Measurements from ENCODE around the gene ATP13A5.

ATP13A5 gene

DNA sequence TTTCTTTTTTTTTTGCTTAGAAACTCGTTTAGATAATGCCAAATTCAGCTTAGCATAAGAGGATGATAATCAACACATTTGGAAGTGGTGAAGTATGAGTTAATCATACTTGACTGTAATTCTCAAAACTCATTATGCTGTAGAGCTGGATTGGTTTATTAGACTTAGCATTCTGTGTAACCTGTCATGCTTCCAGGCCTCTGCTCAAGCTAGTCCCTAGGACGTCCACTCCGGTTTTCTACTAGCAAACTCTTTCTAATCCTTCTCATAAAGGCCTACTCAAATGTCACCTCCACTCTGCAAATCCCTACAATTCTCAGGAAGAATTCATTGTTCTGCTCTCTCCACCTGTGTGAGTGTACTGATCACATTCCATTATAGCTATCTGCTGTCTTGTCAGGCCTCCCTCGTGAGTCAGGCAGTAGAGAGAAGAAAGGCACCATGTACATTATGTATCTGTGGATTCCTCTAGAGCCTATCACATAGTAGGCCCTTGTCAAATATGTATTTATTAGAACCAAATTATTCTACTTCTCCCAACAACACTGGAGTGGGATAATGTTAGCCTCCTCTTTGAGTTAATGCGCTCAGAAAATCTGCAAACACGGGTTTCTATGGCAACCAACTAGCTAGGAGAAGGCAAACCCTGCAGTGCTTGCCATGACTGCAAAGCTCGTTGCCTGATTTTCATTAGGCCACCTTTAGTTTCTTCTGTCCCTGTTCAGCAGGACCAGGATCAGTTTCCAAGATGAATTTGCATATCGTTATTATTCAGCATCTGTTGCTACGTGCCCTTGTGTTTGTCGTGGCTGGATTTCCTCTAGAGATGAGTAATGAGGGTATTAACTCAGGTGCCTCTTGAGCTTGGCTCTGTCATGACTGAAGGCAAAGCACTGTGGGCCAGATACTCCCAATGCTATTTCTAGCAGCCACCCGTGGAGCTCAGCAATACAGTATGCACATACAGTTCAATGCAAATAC lies 30.7 kb downstream of the ATP13A5 start:
- peak; percentile 60 to 72 for DNase-seq

DNA sequence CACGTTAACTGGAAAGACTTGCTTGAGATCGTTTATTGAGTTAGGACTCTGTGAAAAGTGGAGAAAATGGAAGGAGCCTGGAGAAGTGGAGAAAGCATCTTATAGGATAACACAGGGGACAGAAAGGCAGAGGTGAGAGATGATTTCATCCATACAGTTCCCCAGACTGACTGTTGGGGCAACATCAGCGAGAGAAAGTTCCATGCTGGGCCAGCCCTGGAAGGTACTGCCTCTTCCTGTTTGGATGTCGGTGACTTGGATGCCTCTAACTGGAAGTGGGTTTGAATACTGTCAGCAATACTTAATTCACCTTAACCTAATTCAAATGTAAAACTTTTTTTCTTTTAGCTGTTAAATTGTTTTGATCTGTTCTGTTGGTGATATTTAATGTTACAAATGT lies 32.3 kb downstream of the ATP13A5 start:
- no peak for DNase-seq

DNA sequence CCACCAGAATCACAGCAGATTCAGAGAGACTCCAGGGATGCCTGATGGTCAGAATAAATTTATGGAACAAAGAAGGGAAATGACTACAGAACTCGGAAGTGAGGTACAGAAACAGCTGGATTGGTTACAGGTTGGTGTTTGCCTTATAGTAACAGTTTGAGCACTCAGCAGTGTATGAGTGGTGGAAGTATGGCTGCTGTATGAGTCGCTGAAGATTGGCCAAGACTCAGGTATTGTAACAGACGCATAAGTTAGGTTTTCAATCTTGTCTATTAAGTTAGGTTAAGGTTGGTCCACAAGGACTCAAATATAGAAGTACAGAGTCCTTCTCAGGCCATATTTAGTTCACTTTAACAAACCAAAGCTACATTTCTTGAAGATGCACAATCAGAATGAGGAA lies 33.1 kb downstream of the ATP13A5 start:
- no peak for DNase-seq

DNA sequence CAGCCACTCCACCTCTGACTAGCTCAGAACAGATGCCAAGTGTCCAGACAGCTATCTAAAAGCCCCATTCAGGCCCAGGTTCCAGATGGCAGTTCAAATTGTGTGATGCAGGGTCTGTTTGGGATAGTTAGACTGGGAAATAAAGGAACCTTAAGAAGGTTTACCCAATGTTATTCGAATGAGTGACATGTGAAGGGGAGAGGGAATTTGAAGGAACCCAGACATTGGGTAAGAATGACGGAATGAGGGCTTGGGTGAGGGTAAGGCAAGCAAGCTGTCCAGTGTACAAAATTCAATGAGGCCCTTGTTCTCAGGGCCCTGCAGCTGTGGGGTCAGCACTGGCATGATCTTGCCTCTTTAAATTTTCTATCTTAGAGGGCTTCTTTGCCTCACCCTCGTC lies 34.1 kb downstream of the ATP13A5 start:
- DNase-seq, result no peak

DNA sequence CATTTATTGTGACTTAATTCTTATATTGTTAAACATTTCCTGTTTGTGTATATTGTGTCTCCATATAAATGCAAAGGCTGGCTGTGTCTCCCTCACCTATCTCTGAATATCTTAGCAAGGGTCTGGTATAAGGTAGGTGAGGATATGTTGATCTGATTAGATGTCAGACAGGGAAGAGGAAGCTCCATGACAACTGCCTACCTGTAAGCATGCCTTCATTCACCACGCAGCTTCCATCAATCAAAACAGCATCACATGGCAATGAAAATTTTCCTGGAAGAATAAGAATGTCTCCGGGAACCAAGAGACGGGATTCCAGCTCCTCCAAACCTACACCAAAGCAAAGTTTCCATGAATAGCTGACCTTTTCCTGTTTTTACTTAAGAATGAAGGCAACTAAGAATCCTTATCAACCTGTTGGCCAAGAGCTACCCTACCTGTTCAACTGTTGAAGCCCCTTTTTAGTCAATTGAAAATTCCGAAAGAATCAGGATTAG lies 34.8 kb downstream of the ATP13A5 start:
- no peak for DNase-seq

DNA sequence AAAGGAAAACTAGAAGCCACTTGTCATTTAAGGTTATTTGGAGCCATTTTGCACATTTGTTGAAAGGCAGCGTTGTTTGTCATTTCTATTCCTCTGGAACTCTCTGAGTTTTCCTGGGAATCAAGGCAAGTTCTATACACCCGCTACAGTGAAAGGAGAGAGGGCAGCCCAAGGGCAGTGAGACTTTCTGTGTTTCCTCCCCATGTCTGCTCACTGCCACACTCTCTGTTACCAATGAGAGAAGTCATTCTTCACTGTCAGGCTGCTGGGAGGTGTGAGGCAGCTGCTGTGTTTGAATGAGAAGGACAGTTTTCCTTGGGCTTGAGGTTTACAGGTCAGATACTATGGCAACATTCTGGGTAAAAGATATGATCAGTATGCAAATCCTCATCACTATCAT lies 36.0 kb downstream of the ATP13A5 start:
- no peak for DNase-seq

DNA sequence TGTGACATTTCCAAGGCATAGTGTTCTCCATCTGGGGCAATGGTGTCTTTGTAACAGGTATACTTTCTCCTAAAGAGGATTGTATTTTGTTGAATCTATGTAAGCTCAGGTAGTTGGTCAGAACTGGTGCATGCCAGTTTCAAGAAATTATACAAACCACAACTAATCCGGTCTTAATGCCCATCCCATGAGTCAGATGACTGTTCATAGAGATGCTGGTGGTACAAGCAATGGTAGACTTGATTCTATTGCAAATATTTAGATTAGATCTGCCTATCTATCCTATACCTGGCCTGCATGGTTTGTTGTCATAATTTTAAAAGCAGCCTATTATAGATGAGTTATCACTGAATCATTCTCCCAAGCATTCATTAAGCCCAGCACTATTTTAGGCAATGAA lies 43.5 kb downstream of the ATP13A5 start:
- DNase-seq, result peak; percentile 24 to 83

DNA sequence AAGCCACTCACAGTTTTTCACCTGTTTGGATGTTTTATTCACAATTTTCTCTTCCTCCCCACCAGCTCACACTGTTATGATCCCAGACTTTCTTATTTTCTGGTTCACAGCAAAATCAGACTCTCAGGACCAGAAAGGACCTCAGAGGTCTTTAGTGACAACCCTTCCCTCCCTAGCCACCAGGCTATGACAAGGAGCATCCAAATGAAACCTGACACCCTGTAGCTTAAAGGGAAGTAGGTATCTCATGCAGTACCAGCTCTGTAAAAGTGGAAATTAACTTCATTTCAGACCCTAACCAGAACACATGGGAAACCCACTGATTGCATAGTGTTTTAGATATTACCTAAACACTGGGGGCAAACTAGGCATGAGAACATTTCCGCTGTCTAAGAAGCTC lies 45.3 kb downstream of the ATP13A5 start:
- no peak for DNase-seq

DNA sequence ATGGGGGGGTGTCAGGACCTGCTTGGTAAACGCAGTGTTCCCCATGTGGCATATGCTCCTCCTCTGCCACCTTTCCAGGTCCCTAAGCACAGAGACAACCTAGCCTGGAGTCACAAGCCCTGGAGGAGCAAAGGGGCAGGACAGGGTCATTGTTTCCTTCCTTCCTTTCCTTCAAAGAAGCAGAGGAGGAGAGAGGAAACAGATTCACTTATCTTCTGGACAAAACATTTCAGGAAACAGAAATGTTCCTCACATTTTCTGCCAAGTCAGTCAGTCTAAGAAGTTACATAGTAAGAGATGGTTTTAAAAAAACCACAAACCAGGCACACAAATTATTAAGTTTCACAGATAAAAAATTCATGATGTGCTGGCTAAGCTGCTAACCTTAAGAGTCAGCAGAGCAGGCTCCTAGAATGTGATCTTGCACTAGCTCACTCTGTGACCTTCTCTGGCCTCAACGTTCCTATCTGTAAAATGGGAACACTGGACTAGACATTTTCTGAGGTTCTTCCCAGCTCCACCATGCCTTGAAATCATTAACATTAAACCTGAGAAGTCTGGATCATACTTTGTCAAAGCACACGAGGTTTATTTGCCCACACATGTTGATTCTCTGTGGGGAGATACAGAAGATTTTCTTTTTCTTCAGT lies 47.9 kb downstream of the ATP13A5 start:
- DNase-seq, result no peak

DNA sequence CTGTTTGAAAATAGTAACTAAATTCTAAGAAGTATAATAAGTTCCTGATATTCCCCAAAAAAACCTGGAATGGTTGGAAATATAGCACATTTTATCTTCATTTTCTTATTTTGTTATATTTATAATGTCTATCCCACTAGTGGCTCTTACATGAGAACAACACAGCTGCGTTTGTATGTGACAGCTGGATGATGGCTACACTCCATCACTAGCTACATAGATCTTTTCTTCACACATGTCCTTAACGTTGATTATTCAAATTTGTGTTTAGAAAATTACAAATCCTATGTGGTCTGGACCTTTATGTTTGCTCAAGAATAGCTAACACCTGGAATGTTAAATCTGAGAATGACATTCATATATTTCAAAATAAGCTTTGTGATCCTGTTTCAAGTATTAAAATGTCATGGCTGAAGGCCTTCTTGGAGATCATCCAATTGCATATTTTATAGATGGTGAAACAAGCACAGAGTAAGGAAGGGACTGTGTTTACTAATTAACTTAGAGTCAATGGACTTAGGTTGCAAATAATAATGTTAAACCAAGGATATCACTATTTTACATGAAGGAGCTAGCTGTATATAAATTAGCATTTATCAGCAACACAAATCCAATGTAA lies 60.8 kb downstream of the ATP13A5 start:
- no peak for DNase-seq

DNA sequence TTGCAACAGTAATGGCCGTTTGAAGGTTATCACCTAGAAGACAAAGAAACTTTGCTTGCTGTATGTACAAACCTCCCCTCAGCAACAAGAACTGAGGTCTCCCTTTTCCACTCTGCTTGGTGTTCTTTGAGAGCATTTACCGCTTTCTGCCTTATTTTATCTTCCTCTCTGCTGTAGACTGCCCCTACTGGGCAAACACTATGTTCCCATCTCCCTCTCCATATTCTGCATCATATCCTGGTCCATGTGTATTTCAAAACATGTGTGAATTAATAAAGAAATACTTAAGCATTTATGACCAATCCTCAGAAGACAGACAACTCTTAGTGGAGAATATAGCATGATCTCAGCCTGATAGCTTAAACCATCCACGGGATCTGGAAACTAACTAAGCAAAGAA lies 64.4 kb downstream of the ATP13A5 start:
- DNase-seq, result no peak

DNA sequence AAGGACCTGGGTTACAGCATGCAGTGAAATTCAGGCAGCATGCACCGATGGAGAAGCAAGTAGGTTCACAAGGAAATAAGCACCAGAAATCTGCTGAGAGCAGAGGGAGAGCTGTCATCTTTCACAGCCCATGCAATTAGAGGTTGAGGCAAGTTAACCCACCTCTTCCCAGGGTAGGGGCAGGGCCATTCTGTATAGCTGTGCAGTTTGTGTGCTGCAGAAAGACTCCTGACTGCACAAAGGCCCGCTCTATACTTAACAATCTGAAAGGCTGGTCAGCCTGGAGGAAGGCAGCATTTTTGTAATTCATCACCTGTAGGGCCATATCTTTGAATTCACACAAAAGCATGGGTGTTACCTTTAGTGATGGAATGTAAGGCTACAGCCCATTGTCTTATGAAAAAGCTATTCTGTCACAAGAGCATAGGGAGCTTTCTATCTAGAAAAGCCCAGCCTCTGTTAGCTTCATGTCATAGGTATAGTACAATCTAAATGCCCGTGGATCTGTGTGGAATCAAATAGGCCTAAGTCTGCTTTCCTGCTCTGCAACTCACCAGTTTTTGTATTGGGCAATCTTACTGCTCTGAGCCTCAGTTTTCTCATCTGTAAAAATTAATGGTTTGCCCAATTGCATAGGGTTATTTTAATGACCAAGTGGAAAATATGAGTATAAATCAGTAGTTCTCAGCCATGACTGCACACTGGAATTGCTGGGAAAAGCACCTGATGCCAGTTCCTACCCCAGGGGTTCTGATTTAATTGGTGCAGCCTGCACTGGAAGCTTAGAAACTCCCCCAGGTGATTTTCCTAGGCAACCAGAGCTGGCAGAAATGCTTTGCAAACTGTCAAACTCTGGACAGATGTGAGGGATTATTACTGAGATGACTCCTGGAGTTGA lies 65.2 kb downstream of the ATP13A5 start:
- DNase-seq, result no peak

DNA sequence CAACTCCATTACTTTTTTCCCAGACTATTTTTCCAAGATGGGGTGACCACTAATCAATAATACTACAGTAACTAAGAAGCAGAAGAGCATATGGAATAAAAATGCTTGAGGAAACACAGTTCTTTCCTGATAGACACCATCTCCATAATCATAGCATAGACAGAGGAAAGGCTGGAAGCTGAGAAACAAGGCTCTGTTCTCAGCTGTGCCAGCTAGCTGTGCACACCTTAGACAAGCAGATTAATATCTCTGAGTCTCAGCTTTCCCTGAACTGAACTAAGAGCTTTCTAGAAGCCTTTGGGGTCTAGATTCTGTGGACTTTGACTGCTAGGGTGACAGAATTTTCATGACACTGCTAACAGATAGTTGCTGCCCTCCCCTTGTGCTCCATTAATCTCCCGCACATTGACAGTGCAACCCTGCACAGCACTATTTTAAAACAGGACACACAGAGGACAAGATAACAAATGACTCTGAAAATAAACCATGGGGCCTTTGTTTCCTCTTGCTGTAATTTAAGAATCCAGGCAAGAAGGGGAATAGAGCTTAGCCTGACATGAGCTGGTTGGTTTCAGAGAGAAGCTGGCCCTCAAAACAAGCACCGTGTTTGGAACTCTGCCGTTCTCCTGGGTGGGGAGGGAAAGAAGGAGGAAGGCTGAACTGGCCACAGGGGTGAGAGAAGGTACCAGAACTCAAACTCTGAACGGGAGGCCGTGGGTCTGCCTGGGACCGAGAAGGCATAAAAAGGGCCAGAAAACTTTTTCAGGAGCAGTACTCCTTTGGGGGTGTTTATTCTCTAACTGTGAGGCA lies 67.4 kb downstream of the ATP13A5 start:
- DNase-seq, result no peak

DNA sequence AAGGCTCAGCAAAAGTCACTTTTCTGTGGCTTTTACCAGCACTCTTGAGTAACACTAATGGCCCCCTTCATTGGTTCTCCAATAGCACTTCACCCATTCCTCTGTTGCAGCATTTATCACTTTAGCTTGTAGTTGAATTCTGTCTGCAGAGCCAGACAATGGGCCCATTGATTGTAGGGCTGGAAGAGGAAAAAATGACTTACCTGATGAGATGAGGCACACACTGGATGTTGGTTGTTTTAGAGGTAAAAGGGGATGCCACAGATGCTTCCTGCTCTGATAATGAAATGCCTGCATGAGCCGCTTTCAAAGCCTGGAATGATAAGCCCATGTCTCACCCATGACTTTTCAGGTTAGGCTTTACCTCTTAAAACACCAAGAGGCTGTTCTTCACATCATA lies 73.2 kb downstream of the ATP13A5 start:
- no peak for DNase-seq

DNA sequence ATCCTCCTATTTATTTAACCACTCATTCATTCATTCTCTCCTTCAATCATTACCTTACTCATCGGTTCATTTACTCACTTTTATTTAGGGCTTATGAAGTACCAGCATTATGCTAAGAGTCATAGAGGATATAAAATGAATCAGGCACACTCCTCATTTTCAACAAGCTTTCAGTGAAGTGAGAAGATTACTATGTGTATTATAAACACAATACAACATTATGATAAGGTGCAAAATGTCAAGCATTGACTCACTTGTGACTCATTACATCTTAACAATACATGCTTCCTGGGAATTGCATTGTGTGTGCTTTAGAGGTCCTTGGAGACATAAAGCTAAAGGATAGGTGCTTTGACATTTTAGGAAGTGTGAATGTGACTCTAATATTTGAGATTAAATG lies 77.1 kb downstream of the ATP13A5 start:
- peak in 1 of 2 experiments; percentile 23 for DNase-seq

DNA sequence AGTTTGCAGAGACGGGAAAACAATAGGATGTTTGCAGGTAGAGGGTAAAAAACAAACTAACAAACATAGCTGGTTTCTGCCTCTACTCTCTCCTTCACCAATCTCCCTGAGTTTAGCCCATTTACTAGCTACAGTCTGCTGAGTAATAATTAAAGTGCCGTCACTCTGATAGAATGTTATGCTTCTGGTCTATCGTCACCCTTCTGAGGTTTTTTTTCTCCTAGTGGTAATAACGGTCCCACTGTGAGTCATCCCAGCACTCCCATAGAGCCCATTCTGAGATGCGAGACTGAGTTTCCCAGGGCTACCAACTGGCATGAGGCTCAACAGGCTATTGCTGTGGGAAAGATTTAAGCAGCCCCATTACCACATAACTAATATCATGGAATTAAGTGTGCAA lies 81.1 kb downstream of the ATP13A5 start:
- DNase-seq, result no peak

DNA sequence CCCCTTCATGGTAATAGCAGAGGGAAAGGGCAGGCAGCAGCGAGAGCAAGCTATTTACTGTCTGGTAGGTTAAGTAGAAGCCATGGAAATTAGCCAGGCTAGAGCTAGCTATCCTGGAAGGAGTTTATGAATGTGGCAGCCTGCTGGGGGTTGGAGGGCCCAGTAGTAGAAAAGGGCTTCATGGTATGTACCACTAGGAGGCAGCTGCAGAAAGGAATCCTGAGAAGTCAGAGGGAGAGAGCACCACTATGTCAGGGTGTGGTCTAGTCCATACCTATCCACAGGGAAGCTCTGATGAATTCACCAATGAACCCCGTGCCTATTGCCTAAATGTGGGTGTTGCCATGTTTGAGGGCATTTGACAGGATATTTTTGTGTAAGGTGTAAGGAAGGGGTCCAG lies 82.6 kb downstream of the ATP13A5 start:
- no peak for DNase-seq

DNA sequence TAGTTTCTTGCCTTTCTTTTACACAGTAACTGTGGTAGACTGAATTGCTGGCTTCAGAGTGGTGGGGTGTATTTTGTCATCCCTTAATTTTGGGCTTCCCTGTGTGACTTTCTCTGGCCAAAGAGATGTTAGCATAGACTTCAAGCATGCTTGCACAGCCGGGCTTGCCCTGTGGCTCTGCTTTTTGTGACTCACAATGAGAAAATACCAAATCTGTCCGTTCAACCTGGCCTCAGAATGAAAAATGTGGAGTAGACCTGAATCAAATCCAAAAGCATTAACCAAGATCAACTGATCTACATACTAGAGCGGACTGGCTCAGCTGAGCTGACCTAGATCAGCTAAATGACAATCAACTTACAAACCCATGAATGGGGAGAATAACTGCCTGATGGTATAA lies 86.2 kb downstream of the ATP13A5 start:
- no peak for DNase-seq

DNA sequence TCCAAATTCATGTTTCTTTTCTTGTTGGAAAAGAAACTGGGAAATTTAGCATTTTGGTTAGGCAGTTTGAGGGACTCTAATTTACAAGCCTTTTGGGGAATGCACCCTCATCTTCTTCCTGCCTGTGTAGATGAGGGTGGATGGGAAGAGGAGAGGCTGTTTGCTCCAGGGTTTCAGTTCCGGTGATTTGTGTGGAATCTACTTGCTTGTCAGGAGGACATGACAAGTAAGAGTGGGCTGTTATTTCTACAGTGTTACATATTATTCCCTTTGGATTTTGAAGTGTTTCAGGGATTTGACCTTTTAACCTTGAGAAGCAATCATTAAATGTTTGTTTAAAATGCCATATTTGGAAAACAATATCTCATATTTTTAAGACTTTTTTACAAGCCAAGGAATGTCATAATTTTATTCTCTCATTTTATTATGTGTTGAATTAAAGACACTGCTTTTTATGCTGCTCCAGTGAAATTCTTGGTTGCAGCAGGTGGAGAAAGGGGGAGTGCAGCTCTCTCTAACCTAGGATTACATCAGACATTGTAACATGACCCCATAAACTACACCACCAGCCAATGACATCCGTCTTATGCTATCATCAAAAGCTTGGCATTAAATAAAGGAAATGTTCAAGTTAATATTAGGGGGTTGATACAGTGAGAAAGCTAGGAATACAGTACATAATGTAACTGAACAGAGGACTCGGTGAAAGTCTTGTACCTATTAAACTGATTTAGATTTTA lies 107.3 kb downstream of the ATP13A5 start:
- no peak for DNase-seq

DNA sequence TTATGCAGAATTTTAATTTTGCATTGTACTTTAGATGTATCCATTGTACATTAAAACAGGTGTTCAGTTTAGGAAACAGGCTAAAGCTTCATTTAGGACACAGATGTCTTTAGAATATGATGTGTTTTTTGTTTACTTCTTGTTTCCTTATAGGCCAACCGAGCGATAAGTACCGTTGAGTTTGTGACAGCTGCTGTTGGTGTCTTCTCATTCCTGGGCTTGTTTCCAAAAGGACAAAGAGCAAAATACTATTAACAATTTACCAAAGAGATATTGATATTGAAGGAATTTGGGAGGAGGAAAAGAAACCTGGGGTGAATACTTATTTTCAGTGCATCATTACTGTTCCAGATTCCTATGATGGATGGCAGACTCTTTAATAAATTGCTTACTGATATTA lies 108.1 kb downstream of the ATP13A5 start:
- no peak for DNase-seq

All from NCI-H2081 (cell line).